ENCODE results near the gene WFDC13.
"Not testable (repeated sequence)": the region's sequence is repeated elsewhere in the genome, so short reads cannot be mapped to it uniquely, and the experiment has no call there.

Gene WFDC13, protein sequence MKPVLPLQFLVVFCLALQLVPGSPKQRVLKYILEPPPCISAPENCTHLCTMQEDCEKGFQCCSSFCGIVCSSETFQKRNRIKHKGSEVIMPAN

DNA sequence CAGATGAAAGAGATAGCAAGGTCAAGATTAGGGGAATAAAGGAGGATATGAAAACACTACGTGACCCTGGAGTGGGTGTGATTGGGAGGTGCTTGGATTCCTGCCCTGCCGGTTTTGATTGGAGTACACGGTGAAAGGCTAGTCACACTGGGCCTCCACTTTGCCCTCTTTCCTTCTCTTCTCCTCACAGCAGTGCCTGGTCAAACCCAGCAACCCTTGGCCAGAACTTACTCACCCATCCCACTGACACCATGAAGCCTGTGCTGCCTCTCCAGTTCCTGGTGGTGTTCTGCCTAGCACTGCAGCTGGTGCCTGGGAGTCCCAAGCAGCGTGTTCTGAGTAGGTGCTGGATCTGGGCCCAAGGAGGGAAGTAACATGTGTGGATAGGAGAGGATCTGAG lies at the start of gene WFDC13:
Gene WFDC13, plus strand, starts transcription at position 166 of the 400 bp plus-strand sequence. Its CDS starts 86 bp downstream, at position 252.
- DNase-seq = no peak

DNA sequence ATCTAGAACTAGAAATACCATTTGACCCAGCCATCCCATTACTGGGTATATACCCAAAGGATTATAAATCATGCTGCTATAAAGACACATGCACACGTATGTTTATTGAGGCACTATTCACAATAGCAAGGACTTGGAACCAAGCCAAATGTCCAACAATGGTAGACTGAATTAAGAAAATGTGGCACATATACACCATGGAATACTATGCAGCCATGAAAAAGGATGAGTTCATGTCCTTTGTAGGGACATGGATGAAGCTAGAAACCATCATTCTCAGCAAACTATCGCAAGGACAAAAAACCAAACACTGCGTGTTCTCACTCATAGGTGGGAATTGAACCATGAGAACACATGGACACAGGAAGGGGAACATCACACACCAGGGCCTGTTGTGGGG lies 44.8 kb upstream of the WFDC13 start:
- DNase-seq = not testable (repeated sequence)

DNA sequence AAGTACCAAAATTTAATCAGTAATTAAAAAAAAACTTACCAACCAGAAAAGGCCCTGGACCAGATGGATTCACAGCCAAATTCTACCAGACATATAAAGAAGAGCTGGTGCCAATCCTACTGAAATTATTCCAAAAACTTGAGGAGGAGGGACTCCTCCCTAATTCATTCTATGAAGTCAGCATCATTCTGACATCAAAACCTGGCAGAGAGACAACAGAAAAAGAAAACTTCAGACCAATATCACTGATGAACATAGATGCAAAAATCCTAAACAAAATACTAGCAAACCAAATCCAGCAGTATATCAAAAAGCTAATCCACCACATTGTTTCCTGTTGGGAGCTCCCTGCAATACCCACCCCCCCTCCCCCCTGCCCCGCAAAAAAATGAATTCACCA lies 31.7 kb upstream of the WFDC13 start, which contains the start of gene WFDC11:
Gene WFDC11, minus strand, starts transcription at position 101 of the 400 bp plus-strand sequence. CDS start 19,639 bp downstream, outside the sequence.
- DNase-seq = no peak

DNA sequence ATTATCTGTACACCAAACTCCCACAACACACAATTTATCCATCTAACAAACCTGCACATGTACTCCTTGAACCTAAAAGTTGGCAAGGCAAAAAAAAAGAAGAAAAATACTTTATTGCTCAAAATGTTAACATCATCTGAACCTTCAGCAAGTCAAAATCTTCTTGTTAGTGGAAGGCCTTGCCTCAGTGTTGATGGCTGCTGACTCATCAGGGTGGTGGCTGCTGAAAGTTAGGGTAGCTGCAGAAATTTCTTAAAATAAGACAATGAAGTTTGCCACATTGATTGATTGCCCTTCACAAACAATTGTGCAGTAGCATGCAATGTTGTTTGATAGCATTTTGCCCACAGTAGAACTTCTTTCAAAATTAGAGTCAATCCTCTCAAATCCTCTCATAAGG lies 29.1 kb upstream of the WFDC13 start:
- DNase-seq = no peak

DNA sequence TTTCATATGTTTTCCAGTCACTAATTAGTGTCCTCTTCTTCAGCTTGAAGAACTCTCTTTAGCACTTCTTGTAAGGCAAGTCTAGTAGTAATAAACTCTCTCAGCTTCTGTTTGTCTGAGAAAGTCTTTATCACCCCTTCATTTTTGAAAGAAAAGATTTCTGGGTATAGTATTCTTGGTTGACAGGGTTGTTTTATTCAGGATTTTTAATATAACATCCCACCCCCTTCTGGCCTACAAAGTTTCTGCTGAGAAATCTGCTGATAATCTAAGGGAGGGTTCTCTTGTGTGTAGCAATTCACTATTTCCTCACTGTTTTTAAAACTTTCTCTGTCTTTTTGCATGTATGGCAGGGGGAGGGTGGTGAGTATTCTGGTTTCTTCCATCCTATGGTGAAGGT lies 22.2 kb upstream of the WFDC13 start:
- DNase-seq = no peak

DNA sequence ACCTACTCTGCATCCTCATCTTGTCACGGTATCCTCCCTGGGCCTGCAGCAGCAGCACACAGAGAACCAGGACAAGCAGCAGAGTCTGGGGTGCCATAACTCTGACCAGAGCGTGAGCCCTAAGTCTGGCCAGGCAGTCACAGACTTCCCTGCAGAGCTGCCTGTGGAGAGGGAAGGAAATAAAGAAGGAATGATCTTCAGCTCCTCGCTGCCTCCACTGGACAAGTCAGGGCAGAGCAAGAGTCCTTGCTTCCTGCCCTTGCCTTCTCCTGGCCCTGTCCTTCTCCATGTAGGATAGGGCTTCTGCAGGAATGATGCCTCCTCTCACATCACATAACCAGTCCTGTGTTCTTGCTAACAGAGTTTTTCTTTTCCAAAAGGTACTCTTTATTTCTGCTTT lies 15.9 kb upstream of the WFDC13 start:
- no peak for DNase-seq

DNA sequence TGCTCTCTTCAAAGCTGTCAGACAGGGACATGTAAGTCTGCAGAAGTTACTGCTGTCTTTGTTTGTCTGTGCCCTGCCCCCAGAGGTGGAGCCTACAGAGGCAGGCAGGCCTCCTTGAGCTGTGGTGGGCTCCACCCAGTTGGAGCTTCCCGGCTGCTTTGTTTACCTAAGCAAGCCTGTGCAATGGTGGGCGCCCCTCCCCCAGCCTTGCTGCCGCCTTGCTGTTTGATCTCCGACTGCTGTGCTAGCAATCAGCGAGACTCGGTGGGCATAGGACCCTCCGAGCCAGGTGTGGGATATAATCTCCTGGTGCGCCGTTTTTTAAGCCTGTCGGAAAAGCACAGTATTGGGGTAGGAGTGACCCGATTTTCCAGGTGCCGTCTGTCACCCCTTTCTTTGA lies 8.5 kb upstream of the WFDC13 start:
- not testable (repeated sequence) for DNase-seq

DNA sequence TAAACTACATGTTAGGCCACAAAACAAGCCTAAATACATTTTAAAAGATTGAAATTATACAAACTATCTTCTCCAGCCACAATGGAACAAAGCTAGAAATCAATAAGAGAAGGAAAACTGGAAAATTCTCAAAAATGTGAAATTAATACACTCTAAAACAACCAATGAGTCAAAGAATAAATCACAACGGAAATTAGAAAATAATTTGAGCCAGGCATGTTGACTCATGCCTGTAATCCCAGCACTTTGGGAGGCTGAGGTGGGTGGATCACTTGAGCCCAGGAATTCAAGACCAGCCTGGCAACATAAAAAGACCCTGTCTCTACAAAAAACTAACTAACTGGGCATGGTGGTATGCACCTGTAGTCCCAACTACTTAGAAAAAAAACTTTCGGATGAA lies 6.3 kb upstream of the WFDC13 start:
- DNase-seq = no peak

DNA sequence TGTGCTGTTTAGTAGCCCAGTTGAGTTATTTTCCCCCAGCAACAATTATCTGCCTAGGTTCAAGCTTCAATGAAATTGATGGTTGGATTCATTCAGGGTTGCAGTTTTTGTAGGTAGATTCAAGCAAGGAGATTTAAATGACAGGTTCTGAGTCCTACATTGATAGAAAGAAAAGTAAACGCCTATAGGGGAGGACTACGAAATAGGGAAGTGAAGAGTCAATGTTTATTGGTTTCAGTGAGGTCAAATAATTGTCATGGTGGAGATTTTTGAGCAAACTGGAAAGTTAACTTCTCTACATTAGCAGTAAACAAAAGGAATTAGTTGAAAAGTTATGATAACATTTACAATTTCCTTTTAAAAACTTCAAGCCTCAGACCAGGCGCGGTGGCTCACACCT lies 734 bp upstream of the WFDC13 start:
- no peak for DNase-seq

DNA sequence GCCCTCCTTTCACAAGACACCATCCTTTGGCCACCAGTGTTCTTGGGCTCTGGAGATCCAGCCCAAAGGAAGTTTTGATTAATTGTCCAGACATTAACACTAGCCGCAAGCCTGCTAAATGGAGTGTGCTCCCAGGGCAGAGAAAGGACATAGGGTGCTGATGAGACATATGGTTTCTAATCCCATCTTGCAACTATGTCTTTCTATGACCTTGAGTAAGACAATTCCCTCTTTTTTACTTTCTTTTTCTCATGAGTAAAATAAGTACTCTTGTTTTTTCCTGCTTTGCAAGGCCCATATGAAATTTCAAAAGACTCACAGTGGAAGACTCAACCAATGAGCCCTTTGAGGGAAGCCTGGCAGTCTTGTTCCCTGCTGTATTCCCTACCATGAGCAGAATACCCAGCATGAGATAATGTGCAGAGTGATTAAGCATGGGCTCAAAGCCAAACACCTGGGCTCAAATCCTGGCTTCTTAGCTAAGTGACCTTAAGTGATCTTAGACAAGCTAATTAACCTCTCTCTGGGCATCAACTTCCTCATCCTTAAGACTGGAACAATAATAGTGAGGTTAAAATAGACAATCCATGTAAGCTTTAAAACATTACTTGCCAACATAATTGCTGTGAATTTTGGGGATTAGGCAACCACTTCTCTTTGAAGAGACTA lies 3.3 kb downstream of the WFDC13 start, which contains the start of gene WFDC10B:
Gene WFDC10B, minus strand, starts transcription at position 51 of the 669 bp plus-strand sequence. CDS start 19,027 bp downstream, outside the sequence.
- no peak for DNase-seq

DNA sequence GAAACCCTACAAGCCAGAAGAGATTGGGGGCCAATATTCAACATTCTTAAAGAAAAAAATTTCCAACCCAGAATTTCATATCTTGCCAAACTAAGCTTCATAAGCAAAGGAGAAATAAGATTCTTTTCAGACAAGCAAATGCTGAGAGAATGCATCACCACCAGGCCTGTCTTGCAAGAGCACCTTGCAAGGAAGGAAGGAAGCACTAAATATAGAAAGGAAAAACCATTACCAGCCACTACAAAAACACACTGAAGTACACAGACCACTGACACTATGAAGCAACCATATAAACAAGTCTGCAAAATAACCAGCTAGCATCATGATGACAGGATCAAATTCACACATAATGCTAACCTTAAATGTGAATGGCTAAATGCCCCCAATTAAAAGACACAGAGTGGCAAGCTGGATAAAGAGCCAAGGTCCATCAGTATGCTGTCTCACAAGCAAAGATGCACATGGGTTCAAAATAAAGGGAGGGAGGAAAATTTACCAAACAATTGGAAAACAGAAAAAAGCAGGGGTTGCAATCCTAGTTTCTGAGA lies 14.4 kb downstream of the WFDC13 start:
- not testable (repeated sequence) for DNase-seq

DNA sequence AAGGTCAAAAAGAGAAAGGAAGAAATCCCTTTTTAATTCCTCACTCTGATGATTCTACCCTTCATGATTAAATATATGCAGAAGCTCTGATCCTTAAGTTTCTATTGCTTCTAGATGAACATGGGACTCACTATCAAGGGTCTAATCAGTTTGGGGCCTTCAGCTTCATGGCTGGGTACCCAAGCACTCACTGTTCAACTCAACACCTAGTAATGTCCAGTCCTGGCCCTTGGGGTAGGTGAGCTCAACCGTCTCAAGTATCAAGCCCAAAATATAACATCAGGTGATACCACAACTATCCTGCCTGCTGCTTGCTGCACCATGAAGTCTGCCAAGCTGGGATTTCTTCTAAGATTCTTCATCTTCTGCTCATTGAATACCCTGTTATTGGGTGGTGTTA lies 20.2 kb downstream of the WFDC13 start, which contains the start of gene SPINT4:
Gene SPINT4, plus strand, starts transcription at position 301 of the 400 bp plus-strand sequence. Its CDS starts 21 bp downstream, at position 322.
- DNase-seq = no peak

DNA sequence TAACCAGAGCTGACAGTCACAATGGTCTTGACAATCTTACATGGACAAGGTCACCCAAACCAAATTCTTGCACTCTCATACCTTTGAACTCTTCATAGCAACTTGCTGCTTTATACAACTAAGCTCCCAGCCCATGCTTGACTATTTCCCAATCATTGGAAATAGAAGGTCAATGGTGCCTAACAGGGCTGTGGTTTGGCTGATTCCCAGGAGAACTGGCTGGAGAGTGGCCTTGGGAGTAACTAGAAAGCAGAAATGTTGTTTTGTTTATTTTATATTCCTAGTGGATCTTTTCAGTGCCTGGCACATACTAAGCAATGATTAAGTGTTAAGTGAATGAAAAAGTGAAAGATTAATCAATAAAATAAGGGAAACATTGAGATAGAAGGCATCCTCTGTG lies 23.3 kb downstream of the WFDC13 start:
- DNase-seq = no peak

DNA sequence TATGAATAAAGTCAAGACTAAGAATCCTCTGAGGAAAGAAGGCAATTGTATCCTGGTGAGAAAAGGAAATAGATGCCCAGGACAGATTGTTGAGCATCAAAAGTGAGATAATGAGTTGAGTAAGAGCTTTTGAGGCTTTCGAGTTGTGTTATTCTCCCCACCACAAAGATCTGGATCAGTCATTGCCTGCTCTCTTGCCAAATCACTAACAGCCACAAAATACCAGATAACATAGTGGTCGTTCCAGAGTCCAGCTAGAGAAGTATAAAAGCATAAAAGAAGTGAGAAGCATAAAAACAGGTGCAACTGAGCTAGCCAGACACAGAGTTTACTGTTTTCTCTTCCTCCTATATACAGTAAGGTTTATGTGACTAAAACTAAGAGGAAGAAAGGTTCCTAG lies 25.2 kb downstream of the WFDC13 start:
- no peak for DNase-seq

DNA sequence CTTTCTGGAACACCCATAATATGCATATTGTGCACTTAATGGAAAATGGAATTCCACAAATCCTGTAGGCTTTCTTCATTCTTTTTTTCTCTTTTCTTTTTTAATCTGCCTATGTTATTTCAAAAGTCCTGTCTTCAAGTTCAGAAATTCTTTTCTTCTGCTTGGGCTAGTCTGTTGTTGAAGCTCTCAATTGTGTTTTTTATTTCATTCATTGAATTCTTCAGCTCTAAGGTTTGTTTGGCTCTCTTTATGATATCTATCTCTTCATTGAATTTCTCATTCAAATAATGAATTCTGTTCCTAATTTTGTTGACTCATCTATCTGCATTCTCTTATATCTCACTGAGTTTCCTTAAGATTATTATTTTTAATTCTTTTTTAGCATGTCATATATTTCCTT lies 30.4 kb downstream of the WFDC13 start:
- DNase-seq = no peak

DNA sequence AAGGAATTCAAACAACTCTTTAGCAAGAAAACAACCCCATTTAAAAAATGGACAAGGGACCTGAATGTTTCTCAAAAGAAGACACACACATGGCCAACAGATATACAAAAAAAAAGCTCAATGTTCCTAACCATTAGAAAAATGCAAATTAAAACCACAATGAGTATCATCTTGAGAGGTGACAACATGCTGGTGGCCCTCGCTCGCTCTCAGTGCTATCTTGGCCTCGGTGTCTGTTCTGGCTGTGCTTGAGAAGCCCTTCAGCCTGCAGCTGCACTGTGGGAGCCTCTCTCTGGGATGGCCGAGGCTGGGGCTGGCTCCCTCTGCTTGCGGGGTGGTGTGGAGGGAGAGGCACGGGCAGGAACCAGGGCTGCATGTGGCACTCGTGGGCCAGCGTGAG lies 33.7 kb downstream of the WFDC13 start:
- DNase-seq = no peak

DNA sequence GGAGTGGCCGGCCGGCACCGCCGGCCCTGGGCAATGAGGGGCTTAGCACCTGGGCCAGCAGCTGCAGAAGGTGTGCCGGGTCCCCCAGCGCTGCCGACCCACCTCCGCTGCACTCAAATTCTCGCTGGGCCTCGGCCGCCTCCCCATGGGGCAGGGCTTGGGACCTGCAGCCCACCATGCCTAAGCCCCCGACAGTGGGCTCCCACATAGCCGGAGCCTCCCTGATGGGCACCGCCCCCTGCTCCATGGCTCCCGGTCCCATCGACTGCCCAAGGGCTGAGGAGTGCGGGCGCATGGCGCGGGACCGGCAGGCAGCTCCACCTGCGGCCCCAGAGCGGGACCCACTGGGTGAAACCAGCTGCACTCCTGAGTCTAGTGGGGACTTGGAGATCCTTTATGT lies 34.1 kb downstream of the WFDC13 start:
- no peak for DNase-seq

DNA sequence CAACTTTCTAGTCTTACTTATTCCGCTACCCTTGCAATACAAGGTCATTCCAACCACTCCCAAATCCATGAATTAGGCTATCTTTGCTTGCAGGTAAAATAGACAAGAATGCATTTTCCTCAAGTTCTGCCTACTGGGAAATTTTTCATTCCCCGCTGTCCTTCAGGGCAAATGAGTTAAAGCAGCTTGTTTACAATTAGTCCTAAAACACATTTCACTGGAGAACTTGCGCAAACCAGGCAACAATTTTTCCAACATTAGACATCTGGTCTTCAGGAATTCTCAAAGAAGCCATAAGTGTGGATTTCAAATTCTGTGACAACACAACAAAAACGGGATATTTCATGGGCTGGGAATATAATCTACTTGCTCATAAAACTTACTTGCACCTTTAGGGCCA lies 40.8 kb downstream of the WFDC13 start:
- DNase-seq = no peak

DNA sequence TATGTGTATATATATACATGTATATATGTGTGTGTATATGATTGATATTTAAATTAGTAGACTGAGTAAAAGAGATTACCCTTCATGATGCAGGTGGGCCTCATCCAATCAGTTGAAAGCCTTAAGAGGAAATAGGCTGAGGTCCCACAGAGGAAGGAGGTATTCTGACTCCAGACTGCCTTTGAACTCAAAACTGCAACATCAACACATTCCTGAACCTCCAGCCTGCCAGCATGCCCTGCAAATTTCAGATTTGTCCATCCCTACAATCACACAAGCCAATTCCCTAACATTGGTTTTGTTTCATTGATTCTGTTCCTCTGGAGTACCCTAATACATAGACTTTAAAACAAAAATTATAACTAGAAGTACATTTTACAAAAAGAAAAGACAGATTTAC lies 43.2 kb downstream of the WFDC13 start:
- DNase-seq = no peak

DNA sequence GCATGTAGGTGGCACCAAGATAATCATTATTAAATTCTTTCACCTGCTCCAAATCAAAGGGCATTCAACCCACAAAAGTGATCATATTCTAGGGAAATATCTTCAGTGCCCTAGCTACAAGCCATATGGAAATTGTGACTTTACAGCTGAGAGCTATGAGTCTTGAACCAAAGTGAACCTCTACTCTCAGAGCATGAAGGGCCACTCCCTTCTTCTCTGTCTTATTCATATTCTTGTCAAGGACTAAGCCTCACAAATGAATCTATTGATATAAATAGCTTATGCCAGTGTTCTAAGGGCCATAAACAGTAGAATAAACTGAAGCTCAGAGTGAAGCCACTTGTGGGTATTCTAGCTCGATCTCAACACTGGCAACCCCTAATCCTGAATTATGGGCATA lies 49.9 kb downstream of the WFDC13 start:
- DNase-seq = no peak

DNA sequence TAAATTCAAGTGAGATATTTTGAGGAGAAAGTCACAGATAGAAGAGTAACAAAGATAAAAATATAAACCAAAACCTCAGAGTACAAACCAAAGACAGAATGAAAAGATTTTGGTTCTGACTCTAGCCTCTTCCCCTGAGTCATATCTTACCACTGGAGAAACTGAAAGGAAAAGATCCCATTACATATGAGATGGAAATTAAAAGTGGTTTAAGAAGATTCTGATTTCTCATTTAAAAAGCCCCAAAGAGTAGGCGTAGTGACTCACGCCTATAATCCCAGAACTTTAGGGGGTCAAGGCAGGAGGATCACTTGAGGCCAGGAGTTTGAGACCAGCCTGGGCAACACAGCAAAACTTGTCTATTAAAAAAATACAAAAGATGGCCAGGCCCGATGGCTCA lies 50.9 kb downstream of the WFDC13 start:
- DNase-seq = no peak

DNA sequence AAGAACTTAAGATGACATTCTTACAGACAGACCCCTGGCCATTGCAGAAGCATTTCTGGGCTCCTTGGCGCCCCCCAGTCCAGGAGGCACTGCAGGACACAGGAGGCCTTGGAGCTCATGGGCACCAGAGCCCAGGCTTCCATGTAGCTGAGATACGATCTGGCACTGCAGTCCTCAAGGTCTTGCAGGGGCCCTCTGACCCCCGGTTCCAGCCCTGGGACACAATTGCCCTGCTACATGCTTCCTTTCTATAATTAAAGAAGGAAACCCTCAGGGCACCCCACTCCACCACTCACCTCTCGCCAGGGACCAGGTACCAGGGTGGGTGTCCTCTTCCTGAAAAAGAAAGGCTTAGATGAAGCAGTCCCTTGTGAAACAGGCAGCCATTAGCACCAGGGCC lies 56.3 kb downstream of the WFDC13 start:
- no peak for DNase-seq

Data from NCI-H226 (cell line).